GM19468 (cell line): Measurements from ENCODE around the gene SCNN1B.
"Not testable (repeated sequence)": the region's sequence is repeated elsewhere in the genome, so short reads cannot be mapped to it uniquely, and the experiment has no call there.

Source experiments
- ATAC-seq: cut with Tn5 transposase; IDR thresholded peaks from one replicate; pipeline ENCODE4 v1.9.1; 2021; ENCODE audit warnings: mild to moderate bottlenecking, moderate library complexity, moderate number of reproducible peaks; ENCODE audit not compliant: unreplicated experiment; ENCODE audit errors: extremely low read depth

The SCNN1B gene, protein sequence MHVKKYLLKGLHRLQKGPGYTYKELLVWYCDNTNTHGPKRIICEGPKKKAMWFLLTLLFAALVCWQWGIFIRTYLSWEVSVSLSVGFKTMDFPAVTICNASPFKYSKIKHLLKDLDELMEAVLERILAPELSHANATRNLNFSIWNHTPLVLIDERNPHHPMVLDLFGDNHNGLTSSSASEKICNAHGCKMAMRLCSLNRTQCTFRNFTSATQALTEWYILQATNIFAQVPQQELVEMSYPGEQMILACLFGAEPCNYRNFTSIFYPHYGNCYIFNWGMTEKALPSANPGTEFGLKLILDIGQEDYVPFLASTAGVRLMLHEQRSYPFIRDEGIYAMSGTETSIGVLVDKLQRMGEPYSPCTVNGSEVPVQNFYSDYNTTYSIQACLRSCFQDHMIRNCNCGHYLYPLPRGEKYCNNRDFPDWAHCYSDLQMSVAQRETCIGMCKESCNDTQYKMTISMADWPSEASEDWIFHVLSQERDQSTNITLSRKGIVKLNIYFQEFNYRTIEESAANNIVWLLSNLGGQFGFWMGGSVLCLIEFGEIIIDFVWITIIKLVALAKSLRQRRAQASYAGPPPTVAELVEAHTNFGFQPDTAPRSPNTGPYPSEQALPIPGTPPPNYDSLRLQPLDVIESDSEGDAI

DNA sequence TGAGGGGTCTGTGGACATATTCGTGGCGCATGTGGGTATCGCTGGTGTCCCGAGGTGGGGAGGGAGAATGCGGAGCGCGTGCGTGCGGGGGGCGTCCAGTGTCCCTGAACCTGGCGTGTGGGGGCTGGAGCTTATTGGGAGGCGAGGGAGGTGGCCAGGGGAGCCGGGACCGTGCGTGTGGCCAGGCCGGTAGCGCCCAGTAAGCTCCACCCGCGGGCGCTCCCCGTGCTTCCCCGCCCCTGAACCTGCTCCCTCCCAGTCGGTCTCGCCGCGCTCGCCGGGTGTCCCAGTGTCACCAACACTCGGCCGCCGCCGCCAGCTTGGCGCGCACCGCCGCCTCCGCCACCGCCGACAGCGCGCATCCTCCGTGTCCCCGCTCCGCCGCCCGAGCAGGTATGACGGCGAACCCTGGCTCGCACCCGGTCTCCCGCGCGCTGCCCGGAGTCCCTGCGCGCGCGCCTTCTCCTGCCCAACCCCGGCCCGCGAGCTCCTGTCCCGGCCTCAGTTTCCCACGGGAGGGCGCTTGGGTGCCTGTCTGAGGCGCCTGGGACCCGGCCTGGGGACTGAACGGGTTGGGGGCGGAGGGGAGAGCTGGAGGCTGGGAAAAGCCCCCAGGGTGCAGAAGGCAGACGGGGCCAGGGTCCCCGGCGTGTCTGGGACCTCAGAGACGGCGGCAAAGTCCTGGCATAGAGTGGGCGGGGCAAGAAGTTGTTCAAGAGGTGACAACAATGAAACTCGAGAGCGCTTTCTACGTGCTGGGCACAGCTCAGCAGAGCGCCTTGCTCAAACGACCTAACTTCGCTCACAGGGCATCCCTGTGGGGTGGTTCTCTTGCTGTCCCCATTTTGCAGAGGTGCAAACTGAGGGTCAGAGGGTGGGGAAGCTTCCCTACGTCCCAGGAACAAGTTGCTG is at the start of gene SCNN1B:
Gene SCNN1B (plus strand): TSS at position 258 of the 912 bp plus-strand sequence. CDS start 46,298 bp downstream, outside the sequence.
- ATAC-seq, result no peak

DNA sequence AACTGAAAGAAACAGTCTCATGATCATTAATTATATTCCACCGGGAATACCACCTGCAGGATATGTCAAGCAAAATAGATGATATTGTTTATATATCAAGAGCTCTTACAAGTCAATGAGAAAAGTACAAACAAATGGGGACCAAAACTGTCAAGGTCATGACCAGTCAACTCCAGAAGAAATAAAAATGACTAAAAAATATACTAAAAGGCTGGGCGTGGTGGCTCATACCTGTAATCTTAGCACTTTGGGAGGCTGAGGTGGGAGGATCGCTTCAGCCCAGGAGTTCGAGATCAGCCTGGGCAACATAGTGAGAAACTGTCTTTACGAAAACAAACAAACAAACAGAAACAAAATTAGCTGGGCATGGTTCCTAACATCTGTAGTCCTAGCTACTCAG is 49.8 kb upstream of the SCNN1B start:
- no peak for ATAC-seq

DNA sequence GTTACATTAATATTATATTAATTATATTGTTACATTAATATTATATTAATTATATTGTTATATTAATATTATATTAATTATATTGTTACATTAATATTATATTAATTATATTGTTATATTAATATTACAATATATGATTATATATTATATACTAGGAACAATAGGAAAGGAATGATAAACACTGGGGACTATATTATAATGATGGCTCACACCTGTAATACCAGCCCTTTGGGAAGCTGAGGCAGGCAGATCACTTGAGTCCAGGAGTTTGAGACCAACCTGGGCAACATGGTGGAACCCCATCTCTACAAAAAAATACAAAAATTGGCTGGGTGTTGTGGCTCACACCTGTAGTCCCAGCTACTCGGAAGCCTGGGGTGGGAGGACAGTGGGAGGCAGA is 48.5 kb upstream of the SCNN1B start:
- ATAC-seq, result not testable (repeated sequence)

DNA sequence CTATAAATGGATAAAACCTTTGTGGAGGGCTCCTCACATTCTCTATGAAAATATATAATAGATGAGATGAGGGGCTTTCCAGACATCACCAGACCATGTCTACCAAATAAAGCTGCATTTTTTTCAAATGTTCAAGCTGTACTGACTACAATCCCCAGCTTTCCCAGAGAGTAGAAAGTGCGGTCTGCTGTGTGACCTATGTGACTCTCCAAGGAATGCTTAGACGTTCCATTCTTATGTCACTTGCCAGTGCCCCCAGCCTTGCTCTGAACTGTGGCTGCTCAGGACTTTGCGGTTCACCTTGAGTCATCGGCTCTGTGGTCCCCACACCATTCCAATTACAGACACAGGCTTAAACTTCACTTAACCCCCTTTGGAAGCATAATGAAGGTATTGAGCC is 47.8 kb upstream of the SCNN1B start:
- ATAC-seq, result no peak

DNA sequence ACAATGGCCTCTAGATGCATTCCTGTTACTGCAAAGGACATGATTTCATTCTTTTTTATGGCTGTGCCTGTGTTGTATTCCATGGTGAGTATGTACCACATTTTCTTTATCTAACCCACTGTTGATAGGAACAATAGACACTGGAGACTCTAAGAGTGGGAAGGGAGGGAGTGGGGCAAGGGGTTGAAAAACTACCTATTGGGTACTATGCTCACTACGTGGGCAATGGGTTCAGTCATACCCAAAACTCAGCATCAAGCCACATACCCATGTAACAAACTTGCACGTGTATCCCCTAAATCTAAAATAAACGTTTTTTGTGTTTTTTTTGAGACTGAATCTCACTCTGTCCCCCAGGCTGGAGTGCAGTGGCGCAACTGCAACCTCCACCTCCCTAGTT is 47.1 kb upstream of the SCNN1B start:
- ATAC-seq, result no peak

DNA sequence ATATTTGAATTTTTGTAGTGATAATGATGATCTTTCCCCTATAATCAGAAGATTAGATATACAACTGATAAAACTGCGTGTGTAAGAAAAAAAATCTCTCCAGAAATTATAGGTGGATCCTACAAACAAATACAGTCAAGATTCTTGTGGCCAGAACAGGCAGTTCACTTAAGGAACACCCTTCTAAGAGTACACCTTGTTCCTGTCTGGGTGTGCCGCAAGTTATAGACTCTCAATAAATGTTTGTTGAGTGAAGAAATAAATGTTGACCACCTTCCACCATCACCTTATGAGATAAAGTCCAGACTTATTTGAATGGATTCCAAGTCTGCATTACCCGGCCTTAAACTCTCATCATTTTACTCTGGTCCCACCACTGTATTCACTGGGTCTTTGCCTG is 45.7 kb upstream of the SCNN1B start:
- ATAC-seq, result no peak

DNA sequence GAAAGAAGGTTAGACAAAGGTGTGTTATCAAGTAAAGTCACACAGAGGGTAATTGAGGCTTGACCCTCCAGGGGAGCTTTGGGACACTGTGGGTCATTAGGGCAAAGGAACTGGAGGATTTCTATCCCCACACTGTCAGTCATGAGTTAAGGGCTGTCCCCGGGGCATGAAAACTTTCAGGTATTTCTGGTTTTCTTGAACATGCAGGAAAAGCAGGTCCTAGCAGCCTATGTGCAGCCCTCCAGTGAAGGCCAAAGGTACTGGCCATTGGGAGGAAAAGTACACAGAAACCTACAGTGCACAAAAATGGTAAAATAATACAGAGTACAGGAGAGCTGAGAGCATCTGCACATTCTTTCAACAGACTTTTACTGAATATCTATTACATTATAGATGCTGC is 44.4 kb upstream of the SCNN1B start:
- ATAC-seq, result no peak

DNA sequence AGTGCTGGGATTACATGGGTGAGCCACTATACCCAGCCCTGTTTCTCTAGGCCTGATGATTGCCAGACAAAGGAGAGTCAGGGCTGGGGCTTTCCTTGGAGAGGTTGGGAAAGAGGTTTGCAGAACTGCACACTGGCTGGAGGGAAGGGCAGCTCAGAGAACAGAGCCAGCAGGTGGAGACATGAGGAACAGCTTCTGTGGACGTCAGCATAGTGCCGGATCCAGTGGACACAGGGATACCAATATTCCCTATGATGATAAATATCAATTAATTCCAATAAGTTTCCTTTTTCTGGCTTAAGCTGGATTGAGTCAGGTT is 43.2 kb upstream of the SCNN1B start:
- no peak for ATAC-seq

DNA sequence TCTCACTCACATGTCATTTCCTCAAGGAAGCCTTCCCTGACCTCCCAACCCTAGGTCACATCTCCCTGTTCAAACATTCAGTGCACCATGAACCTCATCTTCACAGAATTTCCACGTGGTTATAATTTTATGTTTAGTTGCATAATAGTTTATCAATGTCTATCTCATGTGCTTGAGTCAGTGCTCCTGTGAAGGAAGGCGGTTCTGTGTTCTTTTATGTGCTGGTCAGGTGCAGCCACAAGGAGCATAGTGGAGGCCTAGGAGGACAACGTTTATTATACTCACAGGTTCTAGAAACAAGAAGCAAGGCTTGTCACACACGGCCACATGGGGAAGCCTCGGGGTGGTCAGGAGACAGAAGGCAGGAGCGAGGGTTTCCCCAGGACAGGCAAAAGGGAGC is 34.5 kb upstream of the SCNN1B start:
- ATAC-seq, result no peak

DNA sequence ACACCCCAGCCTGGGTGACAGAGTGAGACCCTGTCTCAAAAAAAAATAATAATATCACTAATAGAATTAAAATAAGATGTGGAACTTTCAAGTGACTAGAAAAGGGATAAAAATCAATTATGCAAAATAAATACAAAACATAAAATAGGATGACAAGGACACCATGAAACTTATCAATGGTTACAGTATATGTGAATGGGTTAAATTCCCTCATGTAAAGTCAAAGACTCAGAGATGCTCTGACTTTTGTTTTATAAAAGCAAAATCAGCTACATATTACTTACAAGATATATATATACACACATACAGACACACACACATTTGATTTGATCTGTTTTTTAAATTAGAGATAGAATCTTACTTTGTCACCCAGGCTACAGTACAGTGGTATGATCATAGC is 33.5 kb upstream of the SCNN1B start:
- no peak for ATAC-seq

DNA sequence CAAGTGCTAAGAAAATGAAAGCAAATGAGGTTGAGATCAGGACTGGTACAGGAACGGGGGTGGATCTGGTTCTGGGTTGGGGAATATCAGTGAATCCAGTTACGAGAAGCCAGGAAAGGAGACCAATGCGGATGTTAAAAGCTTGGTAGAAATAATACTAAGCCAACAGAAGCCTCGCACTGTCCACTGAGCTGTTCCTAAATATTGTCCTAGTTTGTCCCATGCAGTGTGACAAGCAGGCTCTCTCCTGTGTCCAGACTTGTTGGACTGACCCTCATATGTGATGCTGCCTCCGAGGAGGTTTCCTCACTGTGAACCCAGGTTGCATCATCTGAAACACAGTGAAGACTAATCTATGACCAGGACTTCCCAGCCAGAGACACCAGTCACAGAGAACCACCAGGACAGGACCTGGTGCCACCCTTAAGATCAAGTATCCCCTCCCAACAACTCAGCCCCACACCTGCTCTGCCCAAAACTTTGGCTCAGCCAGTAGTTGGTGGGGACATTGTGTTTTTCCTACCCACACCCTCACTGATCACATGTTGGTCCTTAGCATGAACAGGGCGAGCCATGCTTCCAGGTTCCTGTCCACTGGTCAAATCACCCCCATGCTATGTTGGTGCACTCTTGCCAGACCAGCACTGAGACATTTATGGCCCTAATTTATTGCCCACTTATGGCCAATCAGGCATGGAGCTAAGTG is 32.7 kb upstream of the SCNN1B start:
- ATAC-seq, result no peak

DNA sequence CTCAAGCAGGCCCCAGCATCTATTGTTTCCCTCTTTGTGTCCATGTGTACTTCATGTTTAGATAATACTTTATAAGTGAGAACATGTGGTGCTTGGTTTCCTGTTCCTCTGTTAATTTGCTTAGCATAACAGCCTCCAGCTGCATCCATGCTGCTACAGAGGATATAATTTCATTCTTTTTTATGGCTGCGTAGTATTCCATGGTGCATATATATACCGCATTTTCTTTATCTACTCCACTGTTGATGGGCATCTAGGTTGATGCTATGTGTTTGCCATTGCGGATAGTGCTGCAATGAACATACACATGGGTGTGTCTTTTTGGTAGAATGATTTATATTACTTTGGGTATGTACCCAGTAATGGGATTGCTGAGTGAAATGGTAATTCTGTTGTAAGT is 31.4 kb upstream of the SCNN1B start:
- ATAC-seq, result no peak

DNA sequence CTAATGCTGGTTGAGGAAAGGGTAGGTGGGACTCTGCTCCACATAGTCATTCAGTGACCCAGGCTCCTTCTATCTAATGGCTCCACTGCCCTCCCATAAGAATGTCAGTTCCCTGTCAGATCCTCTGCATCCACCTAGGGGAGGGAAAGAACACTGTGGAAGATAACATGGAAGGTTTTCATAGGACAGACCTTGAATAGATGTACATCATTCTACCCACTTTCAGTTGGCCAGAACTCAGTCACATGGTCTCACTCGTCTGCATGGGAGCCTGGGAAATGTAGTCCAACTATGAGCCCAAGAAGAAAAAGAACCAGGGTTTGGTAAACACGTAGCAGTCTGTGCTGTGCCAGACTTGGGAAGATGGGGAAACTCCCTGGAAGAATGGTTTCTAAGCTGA is 27.1 kb upstream of the SCNN1B start:
- no peak for ATAC-seq

DNA sequence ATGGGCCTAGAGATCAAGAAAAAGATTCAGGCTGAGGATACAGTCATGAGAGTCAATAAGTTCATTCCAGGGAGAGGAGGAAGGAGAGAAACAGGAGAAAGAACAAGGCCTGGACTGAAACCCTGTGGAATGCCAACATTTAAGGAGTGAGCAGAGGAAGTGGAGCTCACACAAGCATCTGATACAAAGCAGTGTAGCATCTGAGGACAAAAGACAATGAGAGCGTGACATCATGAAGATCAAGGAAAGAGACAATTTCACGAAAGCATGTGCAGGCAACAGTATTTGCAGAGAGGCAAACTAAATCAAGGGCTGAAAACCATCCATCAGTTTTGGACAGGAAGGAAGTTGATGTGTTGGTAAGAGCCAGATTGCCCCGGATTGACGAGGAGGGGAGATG is 25.3 kb upstream of the SCNN1B start:
- no peak for ATAC-seq

DNA sequence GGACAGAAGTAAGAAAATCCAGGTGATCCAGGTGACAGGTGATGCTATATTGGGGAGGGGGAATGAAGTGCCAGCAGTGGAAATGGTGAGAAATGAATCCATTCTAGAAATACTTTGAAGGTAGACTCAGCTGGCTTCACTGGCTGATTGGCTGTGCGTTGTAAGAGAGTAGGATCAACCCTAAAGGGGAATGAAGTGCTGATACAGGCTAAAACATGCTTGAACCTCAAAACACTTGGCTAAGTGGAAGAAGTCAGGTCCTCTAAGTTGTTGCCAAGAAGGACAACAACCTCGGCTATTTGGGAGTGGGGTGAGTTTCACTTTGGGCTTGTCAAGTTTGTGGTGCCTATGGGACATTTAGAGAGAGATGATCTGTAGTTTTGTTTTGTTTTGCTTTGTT is 24.1 kb upstream of the SCNN1B start:
- no peak for ATAC-seq

DNA sequence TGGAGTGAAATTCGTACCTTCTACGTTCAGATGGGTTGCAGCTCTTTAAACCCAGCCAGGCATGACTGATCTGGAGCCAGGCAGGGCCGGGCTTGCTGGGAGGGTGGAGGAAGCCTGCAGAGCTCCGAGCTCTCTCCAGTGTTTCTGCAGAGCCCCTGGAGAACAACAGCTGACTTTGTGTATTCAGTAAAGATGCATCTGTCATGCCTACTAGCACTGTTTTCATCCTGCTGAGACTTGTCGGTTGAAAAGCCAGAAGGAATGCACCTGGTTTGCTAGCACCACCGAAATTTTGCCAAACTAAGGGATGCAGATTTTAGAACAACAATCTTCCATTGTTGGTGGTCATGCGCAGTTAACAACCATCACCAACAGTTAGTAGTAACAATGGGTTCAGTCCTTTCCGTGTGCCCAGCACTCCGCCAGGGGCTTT is 22.4 kb upstream of the SCNN1B start:
- ATAC-seq, result no peak

DNA sequence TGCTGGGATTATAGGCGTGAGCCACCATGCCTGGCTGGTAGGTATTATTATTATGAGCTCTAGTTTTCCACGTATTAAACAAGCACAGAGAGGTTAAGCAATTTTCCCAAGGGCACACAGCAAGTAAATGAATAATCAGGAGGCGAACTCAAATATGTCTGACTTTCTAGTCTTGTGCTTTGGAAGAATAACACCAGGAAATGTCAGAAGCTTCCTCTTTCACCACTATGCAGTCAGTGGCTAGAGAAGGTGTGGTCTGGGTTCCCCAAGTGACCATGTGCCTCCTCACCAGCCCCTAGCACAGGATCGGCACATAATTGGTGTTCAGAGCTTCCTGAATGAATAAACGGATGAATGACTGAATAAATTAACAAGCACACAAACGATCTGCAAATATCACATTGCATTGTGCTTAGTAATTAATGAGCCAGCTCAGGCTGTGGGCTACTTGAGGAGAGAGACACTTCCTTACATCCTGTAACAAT is 21.6 kb upstream of the SCNN1B start:
- no peak for ATAC-seq

DNA sequence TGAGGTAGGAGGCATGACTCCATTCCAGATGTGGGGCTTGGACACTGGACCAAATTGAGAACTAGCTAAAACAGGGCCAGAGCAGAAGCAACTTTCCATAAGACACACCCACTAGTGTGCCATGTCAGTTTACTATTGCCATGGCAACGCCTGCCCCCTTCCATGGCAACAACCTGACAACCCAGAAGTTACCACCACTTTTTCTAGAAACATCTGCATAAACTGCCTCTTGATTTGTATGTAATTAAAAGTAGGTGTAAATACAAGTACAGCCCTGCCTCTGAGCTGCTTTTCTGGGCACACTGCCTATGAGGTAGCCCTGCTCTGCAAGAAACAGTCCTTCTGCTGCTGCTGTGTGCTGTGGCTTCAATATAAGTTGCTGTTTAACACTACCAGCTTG is 19.5 kb upstream of the SCNN1B start:
- ATAC-seq, result no peak

DNA sequence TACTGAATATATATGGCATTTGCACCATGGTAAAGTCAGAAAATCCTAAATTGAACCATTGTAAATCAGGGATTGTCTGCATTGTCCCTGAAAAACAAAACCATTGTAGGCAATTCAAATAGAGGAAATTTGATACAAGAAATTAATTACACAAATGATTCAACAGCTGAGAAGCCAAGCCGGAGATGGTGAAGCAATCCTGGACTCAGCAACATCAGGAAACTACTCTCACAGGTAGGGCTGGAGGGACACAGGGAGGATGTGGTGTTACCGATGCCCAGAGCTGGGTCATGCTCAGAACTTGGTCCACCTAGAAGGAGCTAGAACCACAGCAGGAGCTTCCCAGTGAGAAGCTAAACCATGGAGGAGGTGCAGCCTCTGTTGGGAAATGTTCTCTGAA is 18.5 kb upstream of the SCNN1B start:
- ATAC-seq, result no peak

DNA sequence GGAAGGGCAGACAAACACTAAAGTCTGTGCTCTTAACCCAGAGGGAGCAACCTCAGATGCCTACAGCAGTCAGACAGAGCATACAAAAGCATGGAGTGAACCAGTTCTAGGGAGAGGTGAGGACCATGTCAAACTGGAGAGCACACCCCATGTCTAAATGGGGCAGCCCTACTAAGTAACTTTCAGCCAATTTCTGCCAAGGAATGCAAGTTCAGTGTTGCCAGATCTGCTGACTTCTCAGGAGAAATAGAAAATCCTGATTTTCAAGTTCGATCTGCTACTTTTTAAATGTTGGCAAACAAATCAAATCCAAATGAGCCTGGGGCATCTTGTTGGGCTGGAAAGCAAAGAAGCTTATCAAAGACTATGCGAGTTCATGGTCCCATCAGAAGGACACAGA is 17.5 kb upstream of the SCNN1B start:
- no peak for ATAC-seq
